Left renal cortex interstitium (tissue), 4 donors: ENCODE data around the gene MAPK8. TPM values are rescaled to one million over a fixed set of nuclear protein-coding genes. Genes with fewer than 3 reads are reported as not detected.

Experiments used
- polyA plus RNA-seq, 4 donors: library from polyadenylated mRNA; unstranded; fragments of 120-200 nt; gene quantifications; one replicate each; pipeline ENCODE4 v1.2.1, GENCODE V29; 2013; ENCODE audit not compliant: insufficient read length in 4 of 4

The MAPK8 gene
- polyA plus RNA-seq, 4 donors: 69.3 to 77.6 (median 74.9) TPM

Other genes with a start within 250 kb of the MAPK8 start
- 1 to 10 TPM in 1 of 4 donors, under 1 TPM in 3; 0.21 to 1.1 (median 0.64) TPM for gene FRMPD2, start 32.0 kb upstream of the MAPK8 start, polyA plus RNA-seq